GM10847 (cell line): ENCODE measurements around the gene CDSN.

Experiments
- POLR2A ChIP-seq: IDR thresholded peaks from 2 replicates; pipeline ENCODE4 v1.6.1; 2011; ENCODE audit not compliant: insufficient read length; ENCODE audit errors: extremely low read depth

The CDSN gene

GRCh38 chr6:31152781-31153180, 32.5 kb upstream of the CDSN start:
- no peak for TF ChIP-seq POLR2A

- no peak for TF ChIP-seq POLR2A
Observed at GRCh38 chr6:31149827-31150447, 29.7 kb upstream of the CDSN start.

DNA sequence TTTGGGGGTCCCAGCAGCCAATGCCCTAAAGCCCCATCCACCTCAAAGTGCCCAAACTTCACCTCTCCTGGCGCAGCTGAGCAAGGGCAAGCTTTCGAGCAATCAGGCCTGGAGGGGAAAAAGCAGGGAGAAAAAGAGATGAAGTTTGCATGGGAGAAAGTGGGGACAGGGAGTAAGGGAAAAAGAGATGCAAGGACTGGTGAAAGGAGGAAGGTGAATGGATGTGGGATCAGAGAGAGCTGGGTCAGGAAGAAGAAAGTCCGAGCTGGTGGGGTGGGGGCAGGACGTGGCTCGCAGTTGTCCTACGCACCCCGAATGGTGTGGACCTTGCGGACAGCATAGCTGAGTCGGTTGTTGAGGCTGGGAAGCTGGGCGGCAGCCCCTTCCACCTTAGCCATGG, 25.1 kb upstream of the CDSN start:
- no peak for TF ChIP-seq POLR2A

DNA sequence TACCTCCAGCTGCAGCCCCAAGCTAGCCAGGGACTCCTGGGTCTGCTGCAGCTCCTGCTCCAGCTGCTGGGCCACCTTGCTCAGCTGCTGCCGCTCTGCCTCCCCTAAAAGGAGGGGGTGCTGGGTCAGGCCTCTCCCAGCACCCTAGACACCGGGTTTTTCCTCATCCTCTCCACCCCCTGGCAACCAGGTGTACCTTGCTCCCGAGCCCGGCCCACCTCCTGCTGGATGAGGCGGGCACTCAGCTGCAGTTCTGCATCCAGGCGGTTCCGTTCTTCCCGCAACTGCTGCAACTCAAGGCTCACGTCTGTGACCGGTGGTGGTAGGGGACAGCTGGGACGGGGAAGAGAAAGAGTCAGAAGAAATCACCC, 24.7 kb upstream of the CDSN start:
- no peak for TF ChIP-seq POLR2A

GRCh38 chr6:31144296-31144969, 24.2 kb upstream of the CDSN start:
- TF ChIP-seq POLR2A, result no peak

DNA sequence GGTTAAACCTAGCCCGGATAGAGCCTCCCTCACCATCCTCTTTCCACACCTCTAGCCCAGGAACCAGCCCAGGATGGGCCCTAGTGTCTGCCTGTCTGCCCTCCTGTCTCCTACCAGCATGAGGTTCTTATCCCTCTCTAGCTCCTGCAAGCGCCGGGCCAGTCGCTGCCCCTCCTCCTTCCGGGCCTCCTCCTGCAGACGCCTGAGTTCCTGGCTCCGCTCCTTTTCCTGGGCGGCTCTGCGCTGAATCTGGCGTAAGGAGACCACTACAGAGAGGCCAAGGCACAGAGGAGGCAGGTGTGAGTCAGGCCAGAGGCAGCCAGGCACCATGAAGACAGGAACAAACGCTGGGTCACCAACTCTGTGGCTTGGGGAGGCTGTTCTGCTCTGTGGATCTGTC, 22.9 kb upstream of the CDSN start:
- TF ChIP-seq POLR2A, result no peak

GRCh38 chr6:31142361-31142761, 22.1 kb upstream of the CDSN start:
- TF ChIP-seq POLR2A, result no peak

DNA sequence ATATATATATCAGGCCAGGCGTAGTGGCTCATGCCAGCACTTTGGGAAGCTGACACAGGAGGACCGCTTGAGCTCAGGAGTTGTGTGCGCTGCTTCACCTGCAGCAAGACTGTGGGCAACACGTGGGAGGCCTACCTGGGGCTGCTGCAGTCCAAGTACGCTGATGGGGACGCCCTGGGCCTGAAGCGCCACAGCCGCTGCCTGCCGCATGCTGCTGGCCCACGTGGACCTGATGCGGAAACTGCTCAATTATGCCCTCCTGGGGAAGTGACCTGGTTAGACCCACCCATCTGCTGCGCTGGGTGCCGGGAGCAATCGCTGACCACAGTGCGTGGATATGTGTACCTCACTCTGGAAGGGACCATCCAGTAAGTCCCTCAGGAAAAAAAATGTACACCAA, 20.4 kb upstream of the CDSN start:
- TF ChIP-seq POLR2A, result no peak

GRCh38 chr6:31139599-31139998, 19.4 kb upstream of the CDSN start:
- no peak for TF ChIP-seq POLR2A

DNA sequence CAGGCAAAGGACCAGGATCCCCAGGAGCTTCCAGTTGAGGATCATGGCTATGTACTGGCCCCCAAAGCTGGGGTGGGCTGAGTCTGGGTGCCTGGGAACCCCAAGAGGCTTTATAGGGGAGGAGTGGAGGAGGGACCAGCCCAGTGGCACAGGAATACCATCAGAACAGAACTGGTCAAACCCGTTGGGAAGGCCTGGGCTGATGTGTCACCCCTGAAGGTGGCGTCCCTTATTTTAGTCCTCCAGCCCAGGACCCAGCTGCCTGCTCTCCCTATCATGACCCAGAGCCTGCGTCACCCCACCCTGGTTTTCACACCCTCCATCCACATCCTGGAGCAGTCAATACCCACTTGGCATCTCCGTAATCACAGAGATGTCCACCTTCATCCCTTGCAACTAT, 18.7 kb upstream of the CDSN start, which contains the start of gene PSORS1C2:
TSS of gene PSORS1C2 (minus strand) at position 85 of the 400 bp plus-strand sequence. CDS start at position 45, 40 bp downstream.
- TF ChIP-seq POLR2A, result no peak

DNA sequence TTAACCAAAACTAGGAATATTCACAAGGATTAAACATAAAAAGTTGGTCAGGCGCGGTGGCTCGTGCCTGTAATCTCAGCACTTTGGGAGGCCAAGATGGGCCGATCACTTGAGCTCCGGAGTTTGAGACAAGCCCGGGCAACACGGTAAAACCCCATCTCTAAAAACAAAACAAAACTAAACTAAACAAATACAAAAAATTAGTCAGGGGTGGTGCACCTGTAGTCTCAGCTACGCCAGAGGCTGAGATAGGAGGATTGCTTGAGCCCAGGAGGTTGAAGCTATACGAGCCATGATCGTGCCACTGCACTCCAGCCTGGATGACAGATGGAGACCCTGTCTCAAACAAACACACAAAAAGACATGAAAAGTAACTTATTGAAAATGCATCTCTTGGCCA, 15.5 kb upstream of the CDSN start:
- no peak for TF ChIP-seq POLR2A

DNA sequence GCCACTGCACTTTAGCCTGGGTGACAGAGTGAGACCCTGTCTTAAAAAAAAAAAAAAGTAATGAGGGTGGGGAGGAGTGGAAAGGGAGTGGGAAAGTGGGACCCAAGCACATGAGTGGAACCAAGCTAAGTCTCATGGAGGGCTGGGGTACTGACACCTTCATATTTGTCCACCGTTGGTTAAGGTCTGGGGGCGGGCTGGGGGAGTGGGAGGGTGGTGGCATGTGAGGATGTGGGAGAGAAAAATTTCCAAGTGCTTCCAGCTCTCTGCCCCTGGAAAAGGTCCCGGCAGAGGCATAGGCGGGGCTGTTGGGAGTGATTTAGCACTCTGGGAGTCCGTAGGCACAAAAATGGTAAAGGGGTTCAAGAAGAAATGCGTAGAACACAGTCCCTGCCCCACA, 12.6 kb upstream of the CDSN start:
- TF ChIP-seq POLR2A, result no peak

DNA sequence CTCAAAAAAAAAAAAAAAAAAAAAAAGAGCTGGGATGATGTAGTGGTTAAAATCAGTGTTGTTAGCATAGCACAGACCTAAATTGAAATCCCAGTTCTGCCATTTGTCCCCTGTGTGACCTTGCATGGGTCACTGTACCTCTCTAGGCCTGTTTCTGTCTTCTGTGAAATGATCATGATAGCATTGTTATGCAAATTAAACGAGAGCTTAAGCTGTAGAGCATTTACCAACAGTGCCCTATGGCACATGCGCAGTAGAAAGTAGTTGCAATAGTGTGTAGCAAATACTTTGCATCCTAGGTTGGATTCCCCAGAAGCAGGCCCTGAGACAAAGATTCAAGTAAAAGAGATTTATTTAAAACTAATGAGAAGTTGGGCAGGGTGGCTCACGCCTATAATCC, 11.3 kb upstream of the CDSN start:
- TF ChIP-seq POLR2A, result no peak

GRCh38 chr6:31130751-31131150, 10.5 kb upstream of the CDSN start:
- no peak for TF ChIP-seq POLR2A

GRCh38 chr6:31129130-31129529, 8.9 kb upstream of the CDSN start:
- no peak for TF ChIP-seq POLR2A

- no peak for TF ChIP-seq POLR2A
Observed at GRCh38 chr6:31128093-31128676, 7.9 kb upstream of the CDSN start.
